Spleen (tissue), 11 donors: Measurements from ENCODE around the gene GRIK1. TPM values are rescaled to one million over a fixed set of nuclear protein-coding genes. Genes with fewer than 3 reads are reported as not detected.

Experiments
- DNase-seq: peaks from one replicate; pipeline ENCODE4 v3.0.0-alpha.2; 2020
- H3K27ac ChIP-seq, 8 donors: fragments of 200-600 bp; sonication (generic) in 7 of 8; 1 replicate in 4 of 8; 2 replicates in 4 of 8; pipeline versions ENCODE4 v1.5.0 to v1.8.0; 2016 to 2021; ENCODE audit warnings: inconsistent platforms in 4 of 8, mild to moderate bottlenecking in 4 of 8, moderate library complexity in 1 of 8
- H3K27me3 ChIP-seq, 7 donors: fragments of 200-600 bp; sonication (generic) in 6 of 7; replicated peaks in 1 of 7; 1 replicate in 4 of 7; 2 replicates in 3 of 7; pipeline versions ENCODE4 v1.5.0 to v1.8.0; 2016 to 2021; ENCODE audit warnings: inconsistent platforms in 3 of 7, mild to moderate bottlenecking in 1 of 7
- H3K36me3 ChIP-seq, 6 donors: fragments of 200-600 bp; sonication (generic) in 5 of 6; 1 replicate in 4 of 6; 2 replicates in 2 of 6; pipeline versions ENCODE4 v1.5.0 to v1.8.0; 2016 to 2021; ENCODE audit warnings: inconsistent platforms in 2 of 6
- H3K4me1 ChIP-seq, 6 donors: fragments of 200-600 bp; sonication (generic) in 5 of 6; 1 replicate in 3 of 6; 2 replicates in 3 of 6; pipeline versions ENCODE4 v1.5.0 to v1.8.0; 2016 to 2021; ENCODE audit warnings: inconsistent platforms in 3 of 6
- H3K4me3 ChIP-seq, 8 donors: fragments of 200-600 bp; sonication (generic) in 7 of 8; 1 replicate in 4 of 8; 2 replicates in 4 of 8; pipeline versions ENCODE4 v1.5.0 to v1.8.0; 2016 to 2021; ENCODE audit warnings: inconsistent platforms in 4 of 8, mild to moderate bottlenecking in 4 of 8, moderate library complexity in 2 of 8
- H3K9me3 ChIP-seq, 8 donors: fragments of 200-600 bp; sonication (generic) in 7 of 8; 1 replicate in 4 of 8; 2 replicates in 4 of 8; pipeline versions ENCODE4 v1.5.0 to v1.8.0; 2016 to 2021; ENCODE audit warnings: inconsistent platforms in 4 of 8
- CTCF ChIP-seq, 11 experiments: fragments of 200-600 bp in 7 of 11; fragments of 450-650 bp in 4 of 11; sonication (generic) in 4 of 11; IDR thresholded peaks in 8 of 11; conservative IDR thresholded peaks in 3 of 11; 1 replicate in 7 of 11; 2 replicates in 4 of 11; pipeline versions ENCODE4 v1.4.0 to v1.8.0; 2016 to 2021; ENCODE audit warnings: antibody characterized with exemption in 11 of 11, inconsistent platforms in 4 of 11, mild to moderate bottlenecking in 1 of 11
- POLR2A ChIP-seq, 3 donors: fragments of 450-650 bp; IDR thresholded peaks; one replicate each; pipeline ENCODE4 v1.5.1; 2017; ENCODE audit warnings: antibody characterized with exemption in 3 of 3, mild to moderate bottlenecking in 1 of 3
- POLR2AphosphoS5 ChIP-seq, 3 donors: sonication (generic); formaldehyde crosslinking; IDR thresholded peaks; one replicate each; pipeline ENCODE4 v1.5.1; 2017; ENCODE audit warnings: antibody characterized with exemption in 3 of 3
- WGBS, 5 donors: extraction: QIAGEN DNeasy Blood & Tissue Kit in 3 of 5; methylation state at CpG; one replicate each; pipeline versions ENCODE4 v1.1.5 to v1.1.7; 2013 to 2018; 5-methylcytosine and 5-hydroxymethylcytosine counted together
- intact Hi-C: fragments of 100-400 bp; cut with DNase I; formaldehyde crosslinking; loops from one replicate; pipeline ENCODE4 v1.15.0; 2023; ENCODE audit warnings: low total_unique reads
- polyA plus RNA-seq, 3 donors: library from polyadenylated mRNA; stranded (reverse); fragments of 200-250 nt; gene quantifications; one replicate each; pipeline ENCODE4 v1.2.1, GENCODE V29; 2013
- total RNA-seq, 7 donors: library from RNA; depleted of rRNA in 3 of 7; stranded (reverse); fragments of >200 nt in 3 of 7; fragmentation: NEBNext Ultra II Directional in 4 of 7; extraction: Animal tissue kit (Norgen Biotek cat#: 25700) in 4 of 7; gene quantifications; one replicate each; pipeline versions ENCODE4 v1.1.0 to v1.2.1, GENCODE V29; 2016 to 2021
- donor health status: healthy with polysubstance abuse.
- donor health status: DM: no; HTN: no; CAD: no; lungs with moderate emphysema.
- donor health status: DM: no; HTN: no; CAD: no.
- donor health status: Bipolar disorder and iron deficiency.
- donor health status: healthy.
- donor health status: DM: no; HTN: no; CAD: no.
- donor health status: DM: yes; HTN: yes; CAD: no.

The GRIK1 gene
- total and polyA plus RNA-seq, 10 donors, result 0.02 to 0.17 (median 0.04) TPM; not detected in 7

GRCh38 chr21:29650523-29651022, 289.2 kb downstream of the GRIK1 start:
- H3K27ac ChIP-seq, result no peak overlapping the region
- H3K4me3 ChIP-seq, result no peak overlapping the region
- DNase-seq, result no peak
- 90 to 94% (median 93%) methylated on average over 6 of the region's 6 CpGs for WGBS, 5 donors
- H3K36me3 ChIP-seq, result no peaks in the 10 kb centered on the region
- H3K27me3 ChIP-seq, result no peaks in the 10 kb centered on the region
- H3K9me3 ChIP-seq, result no peaks in the 10 kb centered on the region
- TF ChIP-seq CTCF (IDR thresholded peaks at IDR 0.05 in 8 of 11, conservative IDR thresholded peaks at IDR 0.05 in 3 of 11), result no peak
- no peak for TF ChIP-seq POLR2AphosphoS5 (IDR thresholded peaks at IDR 0.05)
- no peak for TF ChIP-seq POLR2A (IDR thresholded peaks at IDR 0.05)
- intact Hi-C loops, result no loop called here
- H3K4me1 ChIP-seq, result peaks cover 0 to 5% (median 0%) of the 10 kb centered on the region in 6 donors

- no peaks in the 10 kb centered on the region for H3K27me3 ChIP-seq
- no peaks in the 10 kb centered on the region for H3K9me3 ChIP-seq
- no peak overlapping the region for H3K4me3 ChIP-seq
- DNase-seq, result no peak
- peaks cover 0 to 5% (median 0%) of the 10 kb centered on the region in 6 donors for H3K4me1 ChIP-seq
- no peak overlapping the region for H3K27ac ChIP-seq
- intact Hi-C loops, result no loop called here
- TF ChIP-seq CTCF (IDR thresholded peaks at IDR 0.05 in 8 of 11, conservative IDR thresholded peaks at IDR 0.05 in 3 of 11) (no peak), POLR2A (IDR thresholded peaks at IDR 0.05) (no peak), POLR2AphosphoS5 (IDR thresholded peaks at IDR 0.05) (no peak)
- 27 to 62% (median 55%) methylated on average over 5 of the region's 5 CpGs for WGBS, 5 donors
- H3K36me3 ChIP-seq, result no peaks in the 10 kb centered on the region
These were observed 290.4 kb downstream of the GRIK1 start for GRCh38 chr21:29649406-29649814.

- no peak for DNase-seq
- 64 to 77% (median 70%) methylated on average over 5 of the region's 5 CpGs for WGBS, 5 donors
- Histone ChIP-seq H3K27me3 (no peaks in the 10 kb centered on the region), H3K36me3 (no peaks in the 10 kb centered on the region), H3K4me3 (no peak overlapping the region), H3K4me1 (peaks cover 0 to 5% (median 0%) of the 10 kb centered on the region in 6 donors), H3K9me3 (no peaks in the 10 kb centered on the region), H3K27ac (peak overlapping the region in 1 of 8 donors; percentile 19)
- TF ChIP-seq POLR2AphosphoS5 (IDR thresholded peaks at IDR 0.05) (no peak), CTCF (IDR thresholded peaks at IDR 0.05 in 8 of 11, conservative IDR thresholded peaks at IDR 0.05 in 3 of 11) (no peak), POLR2A (IDR thresholded peaks at IDR 0.05) (no peak)
- intact Hi-C loops, result no loop called here
These were observed 291.0 kb downstream of the GRIK1 start for GRCh38 chr21:29648710-29649240.

- Histone ChIP-seq H3K4me3 (no peak overlapping the region), H3K36me3 (no peaks in the 10 kb centered on the region), H3K9me3 (no peaks in the 10 kb centered on the region), H3K4me1 (peaks cover 0 to 3% (median 0%) of the 10 kb centered on the region in 6 donors), H3K27me3 (no peaks in the 10 kb centered on the region), H3K27ac (no peak overlapping the region)
- WGBS, 5 donors, result 76 to 88% (median 81%) methylated on average over 5 of the region's 5 CpGs
- intact Hi-C loops, result no loop called here
- TF ChIP-seq CTCF (IDR thresholded peaks at IDR 0.05 in 8 of 11, conservative IDR thresholded peaks at IDR 0.05 in 3 of 11) (no peak), POLR2A (IDR thresholded peaks at IDR 0.05) (no peak), POLR2AphosphoS5 (IDR thresholded peaks at IDR 0.05) (no peak)
- no peak for DNase-seq
These were observed 292.4 kb downstream of the GRIK1 start for GRCh38 chr21:29647353-29647781.
